ENCODE results near the gene MSRB1.
"Not testable (repeated sequence)": the region's sequence is repeated elsewhere in the genome, so short reads cannot be mapped to it uniquely, and the experiment has no call there.

MSRB1 gene

DNA sequence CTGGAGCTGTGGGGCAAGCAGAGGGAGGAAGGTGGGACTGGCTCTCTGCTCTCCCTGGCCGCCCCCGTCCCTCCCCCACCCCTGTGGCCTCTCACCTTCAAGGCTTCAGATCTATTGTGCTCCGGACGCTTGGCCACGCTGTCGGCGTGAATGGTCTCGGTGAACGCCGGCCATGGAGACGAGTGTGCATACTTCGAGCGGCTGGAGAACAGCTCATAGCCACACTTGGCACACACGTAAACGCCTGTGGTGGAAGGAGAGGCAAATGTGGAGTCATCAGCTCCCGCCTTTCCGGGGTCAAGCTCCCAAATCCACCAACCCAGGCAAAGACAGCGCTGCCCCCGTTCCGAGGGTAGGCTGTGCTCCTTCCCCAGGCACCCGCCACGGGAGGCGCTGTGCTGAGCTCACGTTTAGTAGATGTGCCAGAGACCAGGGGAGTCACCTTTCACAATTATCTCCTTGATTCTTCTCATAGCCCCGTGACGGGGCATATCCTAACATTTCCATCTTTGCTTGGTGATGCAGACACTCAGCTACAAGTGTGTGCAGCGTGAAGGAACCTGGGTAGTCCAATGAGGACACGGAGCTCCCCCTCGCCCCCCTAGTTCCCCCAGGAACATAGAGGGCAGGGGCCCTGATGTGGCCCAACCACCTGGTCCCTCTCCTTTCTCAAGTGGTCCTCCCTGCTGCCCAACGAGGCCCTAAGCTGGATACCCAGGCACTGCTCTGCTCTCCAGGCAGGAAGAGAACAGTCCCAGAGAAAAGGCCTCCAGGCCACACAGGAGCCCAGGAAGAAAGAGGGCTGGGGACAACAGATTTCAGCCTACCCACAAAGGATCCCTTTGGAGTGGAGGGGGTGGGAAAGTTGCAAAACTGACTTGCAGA is 1.6 kb downstream of the MSRB1 start:
- peaks cover 19% of the 10 kb centered on the region for H3K36me3 ChIP-seq (ENCODE audit: control insufficient read depth, insufficient read depth, low read length)
- H3K27me3 ChIP-seq (replicated peaks; ENCODE audit: control insufficient read depth, insufficient read depth, low read length) = no peaks in the 10 kb centered on the region
- no peak for TF ChIP-seq CTCF (IDR thresholded peaks at IDR 0.05; ENCODE audit: insufficient read depth, low read length, poor library complexity, severe bottlenecking)
- DNase-seq (ENCODE audit: extremely low read depth, insufficient read length) = no peak
- peak overlapping the region; percentile 79; the same call in 1 of the 2 replicates for H3K4me3 ChIP-seq (replicated peaks; ENCODE audit: low read depth, low read length)

GRCh38 chr16:1940273-1941161 is 2.5 kb downstream of the MSRB1 start:
- Histone ChIP-seq H3K36me3 (ENCODE audit: control insufficient read depth, insufficient read depth, low read length) (peaks cover 19% of the 10 kb centered on the region), H3K4me3 (replicated peaks; ENCODE audit: low read depth, low read length) (no peak overlapping the region), H3K27me3 (replicated peaks; ENCODE audit: control insufficient read depth, insufficient read depth, low read length) (no peaks in the 10 kb centered on the region)
- DNase-seq (ENCODE audit: extremely low read depth, insufficient read length) = no peak
- TF ChIP-seq CTCF (IDR thresholded peaks at IDR 0.05; ENCODE audit: insufficient read depth, low read length, poor library complexity, severe bottlenecking) = no peak

DNA sequence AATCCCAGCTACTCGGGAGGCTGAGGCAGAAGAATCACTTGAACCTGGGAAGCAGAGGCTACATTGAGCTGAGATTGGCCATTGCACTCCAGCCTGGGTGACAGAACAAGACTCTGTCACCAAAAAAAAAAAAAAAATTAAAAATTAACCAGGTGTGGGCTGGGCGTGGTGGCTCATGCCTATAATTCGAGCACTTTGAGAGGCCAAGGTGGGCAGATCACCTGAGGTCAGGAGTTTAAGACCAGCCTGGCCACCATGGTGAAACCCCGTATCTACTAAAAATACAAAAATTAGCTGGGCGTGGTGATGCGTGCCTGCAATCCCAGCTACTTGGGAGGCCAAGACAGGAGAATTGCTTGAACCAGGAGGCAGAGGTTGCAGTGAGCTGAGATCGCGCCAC is 3.2 kb downstream of the MSRB1 start:
- not testable (repeated sequence) for H3K27me3 ChIP-seq (replicated peaks; ENCODE audit: control insufficient read depth, insufficient read depth, low read length); H3K4me3 ChIP-seq (replicated peaks; ENCODE audit: low read depth, low read length); DNase-seq (ENCODE audit: extremely low read depth, insufficient read length)
- H3K36me3 ChIP-seq (ENCODE audit: control insufficient read depth, insufficient read depth, low read length) = peaks cover 19% of the 10 kb centered on the region

DNA sequence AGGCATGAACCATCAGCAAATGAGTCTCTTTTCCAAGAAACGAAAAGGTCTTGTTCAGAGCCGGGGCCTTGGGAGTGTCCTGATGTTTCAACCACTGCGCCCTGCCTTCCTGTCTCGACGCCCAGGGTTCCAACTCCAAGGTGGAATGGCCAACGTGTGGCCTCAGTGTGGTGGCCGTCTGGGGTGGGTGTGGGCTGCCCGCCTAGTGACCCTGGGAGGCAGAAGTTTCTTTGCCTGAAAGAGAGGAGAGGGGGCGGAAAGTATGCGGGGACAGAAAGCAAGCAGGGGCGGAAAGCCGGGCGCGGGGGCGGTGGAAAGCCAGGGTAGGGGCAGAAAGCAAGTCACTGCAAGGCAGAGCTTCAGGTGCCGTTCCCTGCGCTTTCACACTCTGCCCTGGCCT is 4.1 kb downstream of the MSRB1 start:
- no peak for DNase-seq (ENCODE audit: extremely low read depth, insufficient read length)
- TF ChIP-seq CTCF (IDR thresholded peaks at IDR 0.05; ENCODE audit: insufficient read depth, low read length, poor library complexity, severe bottlenecking) = no peak
- Histone ChIP-seq H3K36me3 (ENCODE audit: control insufficient read depth, insufficient read depth, low read length) (peaks cover 19% of the 10 kb centered on the region), H3K4me3 (replicated peaks; ENCODE audit: low read depth, low read length) (no peak overlapping the region), H3K27me3 (replicated peaks; ENCODE audit: control insufficient read depth, insufficient read depth, low read length) (no peaks in the 10 kb centered on the region)

GRCh38 chr16:1938316-1938715 is 4.7 kb downstream of the MSRB1 start:
- H3K27me3 ChIP-seq (replicated peaks; ENCODE audit: control insufficient read depth, insufficient read depth, low read length) = no peaks in the 10 kb centered on the region
- H3K36me3 ChIP-seq (ENCODE audit: control insufficient read depth, insufficient read depth, low read length) = peaks cover 19% of the 10 kb centered on the region
- TF ChIP-seq CTCF (IDR thresholded peaks at IDR 0.05; ENCODE audit: insufficient read depth, low read length, poor library complexity, severe bottlenecking) = no peak
- no peak for DNase-seq (ENCODE audit: extremely low read depth, insufficient read length)
- no peak overlapping the region for H3K4me3 ChIP-seq (replicated peaks; ENCODE audit: low read depth, low read length)

- DNase-seq (ENCODE audit: extremely low read depth, insufficient read length) = no peak
- no peak for TF ChIP-seq CTCF (IDR thresholded peaks at IDR 0.05; ENCODE audit: insufficient read depth, low read length, poor library complexity, severe bottlenecking)
- Histone ChIP-seq H3K4me3 (replicated peaks; ENCODE audit: low read depth, low read length) (no peak overlapping the region), H3K36me3 (ENCODE audit: control insufficient read depth, insufficient read depth, low read length) (peaks cover 19% of the 10 kb centered on the region), H3K27me3 (replicated peaks; ENCODE audit: control insufficient read depth, insufficient read depth, low read length) (no peaks in the 10 kb centered on the region)
Measured at GRCh38 chr16:1936945-1937479, 6.0 kb downstream of the MSRB1 start.
